GM19397 (cell line): ENCODE data around the gene CWF19L2.
A peak's percentile ranks its signal among the peaks of the same experiment; 100 is the strongest.
"Not testable (repeated sequence)": the region's sequence is repeated elsewhere in the genome, so short reads cannot be mapped to it uniquely, and the experiment has no call there.

ENCODE experiments used
- ATAC-seq: cut with Tn5 transposase; IDR thresholded peaks from one replicate; pipeline ENCODE4 v1.9.1; 2021; ENCODE audit warnings: mild to moderate bottlenecking, moderate library complexity; ENCODE audit not compliant: unreplicated experiment

CWF19L2 gene

DNA sequence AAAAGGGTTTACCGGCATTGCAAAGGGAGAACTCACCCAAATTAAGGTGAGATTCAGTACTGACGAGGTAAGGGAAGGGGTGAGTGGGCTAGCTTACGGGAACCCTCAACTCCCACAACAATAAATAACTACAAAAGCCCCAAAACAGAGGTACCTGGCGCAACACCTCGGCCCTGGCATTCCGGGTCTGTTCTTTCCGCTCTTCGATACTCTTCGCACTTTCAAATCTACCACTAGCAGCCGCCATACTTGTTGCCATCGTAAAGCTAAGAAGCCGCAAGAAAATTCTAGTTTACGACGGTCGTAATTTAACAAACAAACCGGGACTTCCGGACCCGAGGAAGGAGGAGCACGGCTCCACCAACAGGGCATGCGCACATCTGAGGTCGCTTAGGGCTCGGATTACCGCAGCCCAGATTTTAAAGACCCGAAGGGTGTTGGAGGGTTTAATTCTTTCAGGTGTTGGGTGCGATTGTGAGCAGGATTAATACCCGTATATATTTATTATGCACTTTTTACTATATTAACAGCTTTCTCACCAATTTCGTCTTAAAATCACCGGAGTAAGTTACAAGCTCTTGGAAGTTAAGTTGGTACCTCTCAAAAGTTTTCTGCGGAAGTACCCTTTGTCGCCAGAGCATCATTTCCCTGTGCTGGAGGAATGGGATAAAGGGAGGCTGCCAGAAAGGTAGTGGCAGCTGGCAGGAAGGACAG lies at the start of gene CWF19L2:
TSS of gene CWF19L2 (minus strand) at position 268 of the 714 bp plus-strand sequence. CDS start at position 259, 9 bp downstream.
- ATAC-seq = peak; percentile 96

DNA sequence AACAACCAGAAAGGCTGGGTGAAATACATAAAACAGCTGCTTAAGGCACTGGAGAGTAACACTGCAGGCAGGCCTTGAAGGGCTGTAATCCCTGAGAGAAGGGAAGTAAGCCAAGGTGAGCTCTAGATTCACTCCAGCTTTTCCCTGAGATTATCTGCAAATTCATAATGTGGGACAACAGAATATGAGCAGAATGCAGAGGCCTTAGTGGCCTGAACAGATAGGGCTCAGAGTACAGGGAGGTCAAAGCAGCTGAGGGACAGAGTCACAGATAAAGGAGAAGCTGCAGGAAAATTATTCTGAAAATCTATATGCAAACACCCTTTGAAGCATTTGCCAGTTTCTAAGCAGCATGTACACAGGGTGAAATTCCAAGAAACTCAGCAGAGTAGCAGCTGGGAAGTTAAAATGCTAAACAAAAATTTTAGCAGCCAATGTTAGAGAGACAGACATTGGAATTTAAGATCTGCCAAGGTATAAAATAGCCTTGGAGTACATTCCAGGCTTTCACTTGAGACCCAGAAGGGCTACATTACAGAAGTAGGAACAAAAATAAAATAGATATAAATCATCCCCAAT lies 48.1 kb upstream of the CWF19L2 start:
- no peak for ATAC-seq

DNA sequence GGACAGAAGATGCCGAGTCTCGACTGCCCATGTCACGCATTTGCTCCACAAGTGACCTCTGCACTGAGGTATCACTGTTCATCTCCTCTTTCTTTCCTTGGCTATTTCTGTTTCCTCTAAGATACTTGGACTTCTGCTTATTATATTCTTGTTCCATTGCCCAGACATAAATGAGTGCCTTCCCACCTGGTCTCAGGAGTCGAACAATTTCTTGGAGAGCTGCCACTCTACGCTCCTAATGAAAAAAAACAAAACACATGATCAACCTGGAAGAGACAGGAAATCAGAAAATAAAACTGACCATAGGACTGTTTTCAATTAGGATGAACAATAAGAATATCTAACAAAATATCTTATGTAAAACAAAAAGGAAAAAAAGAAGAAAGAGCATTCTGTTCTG lies 47.4 kb upstream of the CWF19L2 start:
- no peak for ATAC-seq

DNA sequence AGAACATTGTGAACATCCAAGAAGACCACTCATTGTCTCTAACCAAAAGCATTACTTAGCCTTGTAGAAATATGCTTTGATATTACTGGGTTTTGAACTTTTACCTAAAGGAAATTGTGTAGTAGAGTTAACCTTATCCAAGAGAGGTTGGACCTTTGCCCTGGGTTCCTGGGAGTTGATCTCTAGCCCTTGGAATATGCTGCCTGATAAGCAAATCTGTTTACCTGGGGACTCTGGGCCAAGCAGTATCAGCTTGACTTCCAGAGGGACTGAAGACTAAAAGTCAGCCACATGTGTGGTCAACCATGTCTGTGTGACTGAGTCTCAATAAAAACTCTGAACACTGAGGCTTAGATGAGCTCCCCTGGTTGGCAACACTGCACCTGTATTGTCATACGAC lies 44.1 kb upstream of the CWF19L2 start:
- ATAC-seq = no peak

DNA sequence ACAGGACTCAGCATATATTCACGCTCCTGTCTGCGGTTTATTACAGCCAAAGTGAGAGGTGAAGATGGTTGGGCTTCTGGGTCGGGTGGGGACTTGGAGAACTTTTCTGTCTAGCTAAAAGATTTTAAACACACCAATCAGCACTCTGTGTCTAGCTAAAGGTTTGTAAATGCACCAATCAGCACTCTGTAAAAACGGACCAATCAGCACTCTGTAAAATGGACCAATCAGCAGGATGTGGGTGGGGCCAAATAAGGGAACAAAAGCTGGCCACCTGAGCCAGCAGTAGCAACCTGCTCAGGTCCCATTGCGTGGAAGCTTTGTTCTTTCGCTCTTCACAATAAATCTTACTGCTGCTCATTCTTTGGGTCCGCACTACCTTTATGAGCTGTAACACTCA lies 39.7 kb upstream of the CWF19L2 start:
- ATAC-seq = not testable (repeated sequence)

DNA sequence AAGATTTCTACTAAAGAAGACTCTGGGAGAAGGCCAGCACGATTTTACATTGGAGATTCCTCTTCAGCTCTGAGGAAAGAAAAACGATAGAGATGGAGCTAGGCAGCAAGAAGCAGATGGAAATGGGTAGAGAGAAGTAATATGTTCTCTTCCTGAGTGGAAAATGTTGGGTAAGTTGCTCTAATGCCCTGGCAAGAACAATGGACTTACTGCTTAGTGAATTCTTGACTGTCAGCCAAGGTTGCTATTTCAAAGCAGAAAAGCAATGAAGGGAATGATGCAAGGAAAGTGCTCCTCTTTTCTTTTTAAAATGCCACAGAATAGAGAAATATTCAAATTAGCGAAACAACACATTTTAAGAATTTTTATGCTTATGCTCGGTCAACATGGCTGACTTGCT lies 38.4 kb upstream of the CWF19L2 start:
- no peak for ATAC-seq

DNA sequence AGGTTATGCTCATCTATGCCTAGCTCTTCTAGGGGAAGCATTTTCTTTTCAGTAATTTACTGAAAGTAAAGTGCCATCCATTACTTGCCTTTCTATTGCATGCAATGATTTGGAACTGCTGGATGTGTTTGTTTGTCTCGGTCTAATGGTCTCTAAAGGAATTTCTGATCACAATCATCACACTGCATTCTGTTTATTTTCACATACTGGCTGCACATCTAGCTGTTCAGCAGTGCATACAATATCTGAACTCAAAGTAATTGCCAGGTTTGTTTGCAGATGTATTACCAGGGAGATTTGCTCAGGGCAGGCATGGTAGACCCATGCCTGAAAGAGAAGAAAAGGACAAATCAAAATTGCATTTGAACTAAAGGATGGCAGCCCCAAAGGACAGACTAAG lies 36.4 kb upstream of the CWF19L2 start:
- ATAC-seq = no peak

DNA sequence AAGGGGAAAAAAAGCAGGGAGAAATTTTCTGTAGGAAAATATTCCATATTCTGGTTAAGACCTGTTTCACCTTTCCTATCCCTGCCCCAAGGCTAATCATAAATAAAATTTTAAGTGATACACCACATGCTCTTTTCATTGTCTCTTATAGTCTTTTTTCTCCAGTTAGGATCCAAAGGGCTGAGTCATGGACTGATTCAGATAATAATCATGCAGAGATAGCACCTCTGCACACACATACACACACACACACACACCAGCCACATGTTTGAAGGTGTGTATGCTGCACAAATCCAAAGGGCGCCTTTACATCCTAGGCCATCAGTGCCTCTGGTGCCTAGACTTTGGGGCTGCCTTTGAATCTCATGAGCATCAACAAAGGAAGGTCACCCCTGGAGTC lies 35.5 kb upstream of the CWF19L2 start:
- ATAC-seq = no peak

DNA sequence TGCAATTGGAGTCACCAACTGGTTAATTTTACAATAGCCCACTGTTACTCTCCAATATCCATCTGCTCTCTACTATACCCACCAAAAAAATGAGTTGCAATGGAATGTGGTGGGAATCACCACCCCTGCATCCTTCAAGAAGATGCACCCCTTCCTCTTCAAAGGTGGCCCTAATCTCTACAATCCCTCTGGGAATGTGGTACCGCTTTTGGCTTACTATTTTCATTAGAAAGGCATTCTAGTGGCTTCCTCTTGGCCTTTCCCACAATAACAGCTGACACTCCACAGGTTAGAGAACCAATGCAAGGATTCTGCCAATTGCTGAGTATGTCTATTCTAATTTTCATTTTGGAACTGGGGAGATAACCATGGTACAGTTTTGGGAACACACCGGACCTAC lies 33.2 kb upstream of the CWF19L2 start:
- no peak for ATAC-seq

DNA sequence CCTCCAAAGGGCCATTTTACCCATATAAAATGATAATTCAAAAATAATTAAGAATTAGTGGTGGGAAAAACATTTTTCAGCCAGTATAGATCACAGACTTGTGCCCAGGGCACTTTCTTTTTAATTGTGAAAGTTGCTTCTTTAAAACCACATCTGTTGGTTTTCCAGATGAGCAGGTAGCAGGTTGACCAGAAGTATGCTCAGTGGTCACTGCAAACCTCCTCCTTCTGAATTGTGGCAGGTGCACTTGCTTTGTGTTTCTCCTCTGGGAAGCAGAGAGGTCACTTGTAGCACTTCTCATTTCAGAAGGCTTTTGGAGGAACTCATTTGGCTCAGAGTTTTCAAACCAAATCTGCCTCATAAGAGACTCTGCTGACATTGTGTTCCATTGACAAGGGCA lies 24.6 kb upstream of the CWF19L2 start:
- no peak for ATAC-seq

DNA sequence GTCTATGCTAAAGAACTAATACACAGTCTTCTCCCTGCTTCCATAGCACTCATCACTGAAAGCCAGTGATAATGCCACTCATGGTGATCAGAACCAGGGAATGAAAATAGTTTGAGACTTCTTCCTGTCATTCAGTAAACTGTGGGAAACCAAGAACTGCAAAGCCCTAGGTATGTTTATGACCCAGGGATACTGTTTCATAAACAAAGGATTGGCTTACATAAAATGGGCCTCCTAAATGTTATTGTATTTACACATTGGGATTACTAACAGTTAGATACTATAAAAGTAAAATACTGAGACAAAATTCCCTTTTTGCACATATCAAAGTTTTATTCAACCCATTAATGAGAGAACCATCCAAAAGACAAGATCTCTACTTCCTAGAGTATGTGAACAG lies 21.3 kb upstream of the CWF19L2 start:
- ATAC-seq = no peak

DNA sequence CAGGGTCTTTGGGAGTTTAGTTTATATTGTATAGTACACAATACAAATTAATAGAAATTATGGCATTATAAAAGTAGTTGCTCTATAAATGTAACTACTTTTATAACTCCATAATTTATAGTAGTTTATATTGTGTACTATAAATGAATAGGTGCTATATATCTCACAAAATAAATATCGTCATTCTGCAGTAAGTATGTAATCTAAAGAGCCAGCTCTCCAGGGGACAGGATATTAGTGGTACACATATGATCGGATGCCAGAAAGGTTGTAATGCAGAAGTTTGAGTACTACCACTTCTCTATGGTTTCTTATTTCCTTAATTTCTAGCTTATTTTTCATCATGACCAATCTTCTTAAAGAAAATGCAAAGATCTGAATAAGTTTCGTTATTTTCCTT lies 20.2 kb upstream of the CWF19L2 start:
- ATAC-seq = no peak

DNA sequence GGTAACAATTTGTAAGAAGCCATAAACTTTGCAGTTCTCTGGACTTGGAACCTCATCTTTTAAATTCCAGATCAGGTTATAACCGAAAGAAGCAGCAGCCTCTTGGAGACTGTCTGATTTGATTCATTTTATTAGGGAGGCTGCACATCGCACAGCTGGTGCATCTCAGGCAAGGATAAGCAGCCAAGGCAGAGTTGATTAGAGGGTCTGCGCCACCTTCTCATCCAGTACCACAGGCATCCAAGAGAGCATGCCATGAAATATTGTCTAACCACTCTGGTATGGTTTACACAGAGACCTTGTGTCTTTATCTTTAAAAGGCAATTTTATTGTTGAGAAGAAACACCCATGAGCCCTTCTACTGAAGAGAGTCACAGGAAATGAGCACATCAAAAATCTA lies 16.2 kb upstream of the CWF19L2 start:
- ATAC-seq = no peak

DNA sequence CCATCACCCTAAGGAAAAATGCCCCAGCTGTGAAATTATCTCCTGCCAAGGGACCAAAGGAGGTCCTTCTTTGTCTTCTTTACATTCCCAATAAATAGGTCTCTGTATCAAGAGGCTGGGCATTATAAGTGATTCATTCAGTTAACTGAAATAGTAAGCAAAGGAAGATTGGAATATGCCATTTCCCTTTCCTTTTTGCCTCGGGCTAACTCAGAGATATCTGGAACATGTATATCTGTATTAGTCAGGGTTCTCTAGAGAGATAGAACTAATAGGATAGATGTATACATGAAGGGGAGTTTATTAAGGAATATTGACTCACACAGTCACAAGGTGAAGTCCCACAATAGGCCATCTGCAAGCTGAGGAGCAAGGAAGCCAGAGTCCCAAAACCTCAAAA lies 15.3 kb upstream of the CWF19L2 start:
- ATAC-seq = no peak

DNA sequence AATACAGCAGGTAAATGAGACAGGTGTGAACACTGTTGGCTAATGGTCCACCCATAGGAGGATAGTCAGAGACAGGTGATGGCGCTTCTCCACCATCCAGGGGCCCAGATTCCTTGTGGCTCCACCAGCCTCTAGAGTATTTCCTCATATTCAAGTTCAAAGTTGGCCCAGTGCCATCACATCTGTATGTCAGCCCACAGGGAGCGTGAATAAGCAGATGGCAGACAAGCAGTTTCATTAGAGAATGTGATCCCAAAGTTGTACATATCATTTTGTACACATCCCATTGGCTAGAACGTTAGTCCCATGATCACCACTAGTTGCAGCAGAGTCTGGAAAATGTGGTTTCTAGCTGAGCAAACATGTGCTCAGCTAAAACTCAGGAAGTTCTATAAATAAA lies 11.0 kb upstream of the CWF19L2 start:
- no peak for ATAC-seq

DNA sequence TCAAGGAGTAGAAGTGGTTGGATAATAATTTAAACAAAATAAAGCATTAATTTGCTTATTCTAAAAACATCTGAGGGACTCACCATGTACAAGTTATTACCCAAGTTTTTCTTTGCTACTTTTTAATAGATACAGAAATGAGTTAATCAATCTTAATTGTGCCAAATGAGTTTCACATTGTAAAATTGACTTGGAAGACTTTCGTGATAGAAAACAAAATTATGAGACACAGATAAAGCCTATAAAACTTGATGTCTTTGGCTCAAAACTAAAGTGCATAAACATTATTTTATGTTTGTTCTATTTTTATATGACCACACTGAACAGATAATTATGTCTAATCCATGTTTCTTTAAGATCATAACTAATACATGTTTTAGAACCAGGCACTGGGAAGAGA lies 10.1 kb upstream of the CWF19L2 start:
- no peak for ATAC-seq

DNA sequence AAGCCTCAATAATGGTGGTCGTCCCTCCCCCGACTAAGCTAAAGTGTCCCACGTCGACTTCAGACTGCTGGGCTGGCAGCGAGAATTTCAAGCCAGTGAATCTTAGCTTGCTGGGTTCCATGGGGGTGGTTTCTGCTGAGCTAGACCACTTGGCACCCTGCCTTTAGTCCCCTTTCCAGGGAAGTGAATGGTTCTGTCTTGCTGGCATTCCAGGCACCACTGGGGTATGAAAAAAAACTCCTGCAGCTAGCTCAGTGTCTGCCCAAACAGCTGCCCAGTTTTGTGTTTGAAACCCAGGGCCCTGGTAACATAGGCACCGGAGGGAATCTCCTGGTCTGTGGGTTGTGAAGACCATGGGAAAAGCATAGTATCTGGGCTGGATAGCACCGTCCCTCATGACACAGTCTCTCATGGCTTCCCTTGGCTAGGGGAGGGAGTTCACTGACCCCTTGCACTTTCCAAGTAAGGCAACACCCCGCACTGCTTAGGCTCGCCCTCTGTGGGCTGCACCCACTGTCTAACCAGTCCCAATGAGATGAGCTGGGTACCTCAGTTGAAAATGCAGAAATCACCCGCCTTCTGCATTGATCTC lies 8.7 kb upstream of the CWF19L2 start:
- not testable (repeated sequence) for ATAC-seq

DNA sequence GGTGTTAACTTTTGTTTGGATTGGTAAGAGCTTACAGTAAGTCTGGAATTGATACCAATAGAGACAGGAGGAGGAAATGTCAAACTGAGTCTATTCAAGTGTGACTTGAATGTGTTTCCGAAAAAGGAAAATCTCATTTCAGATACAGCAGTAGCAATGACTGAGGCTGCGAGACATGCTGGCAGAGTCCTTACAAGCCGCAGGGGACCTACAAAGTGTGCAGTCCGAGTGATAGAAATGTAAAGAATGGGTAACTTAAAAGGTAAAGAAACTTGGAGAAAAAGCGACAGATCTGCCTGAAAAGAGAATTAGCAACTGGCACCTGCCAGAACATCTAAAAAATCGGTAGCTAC lies 444 bp downstream of the CWF19L2 start:
- peak; percentile 36 for ATAC-seq

DNA sequence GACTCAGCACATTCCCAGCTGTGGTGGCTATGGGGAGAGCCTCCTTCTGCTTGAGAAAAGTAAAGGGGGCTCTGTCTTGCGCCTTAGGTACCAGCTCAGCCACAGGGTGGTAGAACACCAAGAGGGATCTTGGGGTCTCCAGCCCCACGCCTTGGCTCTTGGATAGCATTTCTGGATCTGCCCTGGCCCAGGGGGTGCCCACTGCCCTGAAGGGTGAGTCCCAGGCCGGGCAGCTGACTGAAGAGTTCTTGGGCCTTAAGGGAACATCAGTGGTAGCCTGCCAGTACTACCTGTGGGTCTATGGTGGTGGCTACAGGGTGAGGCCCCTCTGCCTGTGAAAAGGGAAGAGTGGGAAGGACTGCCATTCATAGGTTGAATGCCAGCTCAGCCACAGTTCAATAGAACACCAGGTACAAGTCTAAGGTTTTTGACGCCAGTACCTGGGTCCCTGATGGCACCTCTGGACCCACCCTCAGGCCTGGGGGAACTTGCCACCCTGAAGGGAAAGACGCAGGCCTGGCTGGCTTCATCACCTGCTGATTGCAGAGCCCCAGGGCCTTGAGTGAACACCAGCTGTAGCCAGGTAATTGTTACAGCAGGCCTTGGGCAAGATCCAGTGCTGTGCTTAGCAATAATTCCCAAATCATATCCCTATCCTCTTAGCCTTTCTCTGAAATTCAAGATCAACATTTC lies 3.9 kb downstream of the CWF19L2 start:
- no peak for ATAC-seq

DNA sequence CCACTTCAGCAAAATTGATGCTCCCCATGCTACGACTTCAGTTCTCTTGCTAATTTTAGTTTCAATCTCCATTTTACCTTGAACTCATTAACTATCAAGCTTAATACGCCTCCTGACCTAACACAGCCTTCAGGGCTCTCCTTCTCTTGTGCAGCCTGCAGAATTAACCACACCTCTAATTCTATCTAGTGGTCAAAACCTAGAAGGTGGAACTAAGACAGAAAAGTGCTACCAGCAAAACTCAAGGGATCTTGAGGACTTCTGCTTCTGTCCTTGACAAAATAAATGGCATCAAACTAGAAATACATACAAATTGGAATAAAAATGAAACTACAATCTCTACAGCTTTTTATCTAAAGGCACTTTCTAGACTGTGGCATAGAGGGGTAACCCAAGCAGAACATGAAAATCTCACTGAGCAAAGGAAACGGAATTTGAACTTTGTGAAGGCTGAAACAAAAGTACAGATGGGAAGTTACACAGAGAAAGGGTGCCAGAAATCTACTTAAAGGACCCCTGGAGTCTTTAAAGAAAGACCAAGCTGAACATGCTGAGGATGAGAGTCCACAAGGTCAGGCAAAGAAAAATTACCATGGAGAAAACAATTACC lies 10.7 kb downstream of the CWF19L2 start:
- no peak for ATAC-seq

DNA sequence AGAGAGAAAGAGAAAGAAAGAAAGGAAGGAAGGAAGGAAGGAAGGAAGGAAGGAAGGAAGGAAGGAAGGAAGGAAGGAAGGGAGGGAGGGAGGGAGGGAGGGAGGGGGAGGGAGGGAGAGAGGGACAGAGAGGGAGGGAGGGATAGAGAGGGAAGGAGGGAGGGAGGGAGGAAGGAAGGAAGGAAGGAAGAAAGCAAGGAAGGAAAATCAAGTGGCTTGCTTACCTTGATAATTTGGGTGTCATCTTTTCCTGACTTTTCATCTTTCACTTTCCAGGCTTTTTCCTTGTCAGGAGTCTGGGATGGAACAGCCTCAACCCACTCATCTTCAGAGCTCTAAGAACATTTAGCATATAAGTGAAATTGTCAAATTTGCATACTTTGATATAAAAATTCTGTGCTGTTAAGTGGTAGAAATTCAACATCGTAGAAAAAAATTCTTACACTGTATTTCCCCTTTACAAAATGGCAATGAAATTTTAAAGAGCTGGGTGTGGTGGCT lies 14.9 kb downstream of the CWF19L2 start:
- no peak for ATAC-seq
